ENCODE measurements around the gene CCDC92B.

DNA sequence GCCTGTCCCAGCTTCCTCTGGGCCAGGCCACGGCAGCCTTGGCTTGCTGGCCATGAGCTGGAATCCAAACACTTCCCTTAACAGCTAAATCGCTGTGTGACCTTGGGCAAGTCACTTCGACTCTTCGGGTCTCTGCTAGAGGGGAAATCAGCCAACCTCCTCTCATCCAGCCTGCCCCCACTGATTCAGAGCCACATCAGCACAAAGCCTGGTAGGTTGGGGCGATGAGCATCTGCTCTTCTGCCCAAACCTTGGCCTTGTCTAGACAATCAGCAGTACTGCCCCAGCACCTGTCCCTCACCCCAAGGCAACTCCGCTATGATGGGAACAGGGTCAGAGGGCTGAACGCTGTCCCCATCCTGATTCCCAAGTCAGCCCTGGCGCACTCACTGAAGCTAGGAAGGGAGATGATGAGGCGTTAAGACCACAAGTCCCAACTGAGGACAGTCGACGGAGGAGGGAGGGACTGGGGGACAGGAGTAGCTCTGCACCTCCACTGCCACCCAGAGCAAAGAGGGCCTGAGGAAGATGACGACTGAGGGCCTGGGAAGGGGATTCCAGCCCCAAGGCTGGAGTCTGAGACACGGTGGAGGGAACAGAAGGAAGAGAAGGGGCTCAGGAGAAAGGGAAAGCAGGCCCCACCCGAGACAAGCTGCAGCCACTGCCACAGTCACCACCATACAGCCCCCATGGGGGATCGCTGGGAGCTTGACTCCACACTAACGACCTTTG lies 39.2 kb downstream of the CCDC92B start:
- no peak for TF ChIP-seq CTCF (IDR thresholded peaks at IDR 0.05)
- TF ChIP-seq POLR2A (IDR thresholded peaks at IDR 0.05): no peak
- TF ChIP-seq EP300 (IDR thresholded peaks at IDR 0.05): no peak

Data from ovary (tissue), 3 donors.